NCI-H1092 (cell line): ENCODE measurements around the gene ZNF556.

ENCODE experiments used
- DNase-seq: peaks from one replicate; lab custom pipeline; 2025; lab: John Stamatoyannopoulos, UW

The ZNF556 gene

DNA sequence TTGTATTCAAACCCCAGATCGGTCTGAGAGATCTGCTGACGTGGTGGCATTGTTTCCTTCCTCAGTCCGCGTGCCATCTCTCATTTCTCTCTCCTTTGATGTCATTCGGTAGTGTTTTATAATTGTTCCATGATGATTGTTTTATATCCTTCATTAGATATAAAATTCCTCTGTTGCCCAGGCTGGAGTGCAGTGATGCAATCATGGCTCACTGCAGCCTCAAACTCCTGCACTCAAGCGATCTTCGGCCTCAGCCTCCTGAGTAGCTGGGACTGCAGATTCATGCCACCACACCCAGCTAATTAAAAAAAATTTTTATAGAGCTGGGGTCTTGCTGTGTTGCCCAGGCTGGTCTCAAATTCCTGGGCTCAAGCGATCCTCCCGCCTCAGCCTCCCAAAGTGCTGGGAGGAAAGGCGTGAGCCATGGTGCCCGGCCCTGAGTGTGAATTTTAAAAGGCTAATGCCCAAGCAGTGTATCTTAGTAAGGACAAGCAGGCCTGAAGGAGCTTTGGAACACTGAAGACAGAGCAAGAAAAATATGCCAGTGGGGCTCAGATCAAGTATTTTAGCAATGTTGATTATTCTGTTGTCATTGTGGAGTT, 38.9 kb downstream of the ZNF556 start:
- DNase-seq: no peak

DNA sequence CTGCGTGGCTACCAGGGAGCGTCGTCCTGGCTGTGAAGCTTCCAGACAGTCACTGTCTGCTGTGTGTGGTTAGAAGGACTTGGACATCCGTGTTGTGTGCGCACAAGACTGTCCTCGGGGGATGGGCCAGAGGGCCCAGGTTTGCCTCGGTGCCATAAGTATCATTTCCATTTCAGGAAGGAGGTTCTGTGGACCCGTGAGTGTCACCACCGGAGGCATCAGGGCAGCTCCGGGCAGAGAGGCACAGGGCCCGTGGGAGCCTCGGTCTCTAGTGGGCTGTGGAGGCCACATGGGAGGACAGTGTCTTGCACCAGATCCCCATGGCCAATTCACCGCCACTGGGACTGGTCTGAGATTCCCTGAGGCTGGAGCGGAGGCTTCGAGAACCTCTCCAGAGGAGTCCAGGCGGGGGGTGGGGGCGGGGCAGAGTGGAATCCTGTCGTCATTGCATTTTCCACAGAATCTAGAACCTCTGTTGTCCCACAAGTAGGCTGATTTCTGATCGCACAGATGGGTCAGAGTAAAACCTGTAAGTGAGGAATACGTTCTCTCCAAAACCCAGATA, 39.6 kb downstream of the ZNF556 start:
- DNase-seq: no peak

DNA sequence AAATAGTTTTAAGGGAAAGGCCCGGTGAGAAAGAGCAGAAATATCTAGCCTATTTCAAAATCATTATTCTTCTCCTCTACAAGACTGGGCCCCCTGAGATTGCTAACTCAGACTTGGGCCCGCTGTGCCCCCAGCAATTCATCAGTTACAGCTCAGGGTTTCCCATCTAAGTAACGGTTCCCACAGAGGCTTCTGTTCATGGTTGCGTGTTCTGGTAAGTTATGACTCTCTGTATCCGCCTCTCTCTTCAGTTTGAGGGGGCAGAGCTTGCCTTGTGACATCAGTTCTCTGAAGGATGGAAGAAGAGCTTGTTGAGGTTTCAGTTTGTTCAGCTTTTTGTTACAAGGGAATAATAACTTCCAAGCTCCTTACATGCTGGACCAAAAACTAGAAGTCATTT, 45.2 kb downstream of the ZNF556 start:
- no peak for DNase-seq

DNA sequence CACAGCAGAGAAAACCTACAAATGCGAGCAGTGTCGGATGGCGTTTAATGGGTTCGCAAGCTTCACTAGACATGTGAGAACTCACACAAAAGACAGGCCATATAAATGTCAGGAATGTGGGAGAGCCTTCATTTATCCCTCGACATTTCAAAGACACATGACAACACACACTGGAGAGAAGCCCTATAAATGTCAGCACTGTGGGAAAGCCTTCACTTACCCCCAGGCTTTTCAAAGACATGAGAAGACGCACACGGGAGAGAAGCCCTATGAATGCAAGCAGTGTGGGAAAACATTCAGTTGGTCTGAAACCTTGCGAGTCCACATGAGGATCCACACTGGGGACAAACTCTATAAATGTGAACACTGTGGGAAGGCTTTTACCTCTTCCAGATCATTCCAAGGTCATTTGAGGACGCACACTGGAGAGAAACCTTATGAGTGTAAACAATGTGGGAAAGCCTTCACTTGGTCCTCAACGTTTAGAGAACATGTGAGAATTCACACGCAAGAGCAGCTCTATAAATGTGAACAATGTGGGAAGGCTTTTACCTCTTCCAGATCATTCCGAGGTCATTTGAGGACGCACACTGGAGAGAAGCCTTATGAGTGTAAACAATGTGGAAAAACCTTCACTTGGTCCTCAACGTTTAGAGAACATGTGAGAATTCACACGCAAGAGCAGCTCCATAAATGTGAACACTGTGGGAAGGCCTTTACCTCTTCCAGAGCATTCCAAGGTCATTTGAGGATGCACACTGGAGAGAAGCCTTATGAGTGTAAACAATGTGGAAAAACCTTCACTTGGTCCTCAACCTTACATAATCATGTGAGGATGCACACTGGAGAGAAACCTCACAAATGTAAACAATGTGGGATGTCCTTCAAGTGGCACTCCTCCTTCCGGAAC, 50.4 kb downstream of the ZNF556 start:
- no peak for DNase-seq

DNA sequence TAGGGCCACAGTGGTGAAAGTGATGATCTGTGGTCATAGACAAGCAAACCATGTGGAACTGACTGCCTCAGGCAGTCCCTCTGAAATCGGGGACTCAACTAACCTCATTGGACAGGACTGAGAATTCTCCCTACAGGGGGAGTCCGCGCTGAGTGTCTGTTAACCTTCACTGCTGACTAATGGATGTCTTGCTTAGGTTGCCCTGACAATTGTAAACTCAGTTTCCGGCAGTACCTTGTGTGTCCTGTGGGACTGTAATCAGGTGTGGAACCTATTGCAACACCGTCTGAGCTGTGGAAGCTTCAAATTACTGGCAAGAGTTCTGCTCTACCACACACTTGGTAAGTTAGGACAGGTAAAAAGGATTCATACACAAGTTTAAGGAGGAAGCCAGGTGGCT, 55.9 kb downstream of the ZNF556 start:
- DNase-seq: no peak

DNA sequence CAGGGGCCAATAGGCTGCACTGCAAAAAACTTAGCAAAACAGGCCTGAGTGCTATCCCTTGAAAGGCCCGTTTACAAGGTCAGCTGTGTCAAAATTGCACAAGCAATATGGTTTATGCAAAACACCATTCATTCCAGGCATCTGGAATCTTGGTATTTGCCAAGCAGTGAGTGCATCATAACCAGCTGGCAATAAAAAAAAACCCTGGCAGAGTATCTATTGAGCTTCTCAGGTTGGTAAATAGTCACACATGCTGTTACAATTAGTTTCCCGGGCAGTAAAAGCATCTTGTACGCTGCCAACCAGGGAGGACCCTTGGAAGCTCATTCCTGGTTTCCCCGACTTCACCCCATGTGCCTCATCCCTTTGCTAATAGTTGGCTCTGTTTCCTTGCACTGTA, 56.4 kb downstream of the ZNF556 start:
- peak; percentile 42 for DNase-seq

DNA sequence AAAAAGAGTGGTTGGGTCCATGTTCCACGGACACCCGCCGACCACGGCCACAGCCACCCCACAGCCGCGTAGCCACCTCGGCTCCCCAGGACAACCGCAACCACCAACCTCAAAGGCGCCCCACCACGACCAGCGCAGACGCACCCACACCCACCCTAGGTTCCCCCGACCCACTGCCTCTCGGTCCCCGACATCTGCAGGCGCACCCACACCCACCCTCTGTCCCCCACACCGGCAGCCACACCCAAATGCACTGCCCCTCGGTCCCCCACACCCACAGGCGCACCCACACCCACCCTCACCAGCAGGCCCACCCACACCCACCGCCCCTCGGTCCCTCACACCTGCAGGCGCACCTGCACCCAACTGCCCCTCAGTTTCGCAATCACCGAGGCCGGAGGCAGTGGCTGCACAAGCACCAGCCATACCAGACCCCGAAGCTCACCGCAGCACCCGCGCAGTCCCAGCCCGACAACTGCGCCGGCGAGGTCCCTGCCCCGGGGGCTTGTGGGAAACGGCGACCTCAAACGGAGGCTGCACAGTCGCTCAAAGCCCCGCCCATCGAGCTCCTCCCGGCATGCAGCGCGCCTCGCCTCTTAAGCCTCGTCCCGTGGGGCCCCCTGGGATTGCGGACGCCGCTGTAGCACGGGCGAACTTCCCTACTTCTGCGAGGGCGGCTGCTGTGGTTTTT, 59.4 kb downstream of the ZNF556 start:
- no peak for DNase-seq

DNA sequence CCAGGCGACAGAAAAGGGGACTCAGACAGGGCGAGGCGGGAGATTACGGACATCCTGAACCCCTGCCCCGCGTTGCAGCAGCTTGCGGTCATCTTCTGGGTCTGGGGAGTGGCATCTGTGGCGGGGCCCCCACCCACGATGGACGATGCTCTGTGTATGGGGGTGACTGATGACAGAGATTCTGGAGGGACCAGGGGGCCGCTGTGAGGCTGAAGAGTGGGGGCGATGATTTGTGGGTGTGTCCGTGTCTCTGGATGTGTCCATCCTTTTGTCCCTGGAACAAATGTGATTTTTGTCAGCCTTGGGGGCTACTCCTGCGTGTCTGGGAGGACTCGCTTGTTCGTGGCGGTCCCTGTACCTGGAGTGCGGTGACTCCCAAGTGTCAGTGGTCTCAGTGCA, 59.9 kb downstream of the ZNF556 start:
- DNase-seq: no peak
